GM19395 (cell line): ENCODE results near the gene NPR1.
"Not testable (repeated sequence)": the region's sequence is repeated elsewhere in the genome, so short reads cannot be mapped to it uniquely, and the experiment has no call there.

Experiments
- ATAC-seq: cut with Tn5 transposase; IDR thresholded peaks from one replicate; pipeline ENCODE4 v1.9.1; 2021; ENCODE audit warnings: mild to moderate bottlenecking, moderate library complexity; ENCODE audit not compliant: unreplicated experiment

The NPR1 gene

GRCh38 chr1:153679337-153680119, 1.0 kb downstream of the NPR1 start:
- ATAC-seq, result no peak

GRCh38 chr1:153680120-153680403, 1.6 kb downstream of the NPR1 start:
- no peak for ATAC-seq

GRCh38 chr1:153682730-153683129, 4.2 kb downstream of the NPR1 start:
- ATAC-seq, result no peak

GRCh38 chr1:153683854-153684253, 5.4 kb downstream of the NPR1 start:
- ATAC-seq, result no peak

GRCh38 chr1:153684892-153685291, 6.4 kb downstream of the NPR1 start:
- ATAC-seq, result no peak

- no peak for ATAC-seq
Measured at GRCh38 chr1:153685544-153686340, 7.3 kb downstream of the NPR1 start.

- ATAC-seq, result no peak
Measured at GRCh38 chr1:153687346-153688125, 9.0 kb downstream of the NPR1 start.

- ATAC-seq, result no peak
Measured at GRCh38 chr1:153688276-153688675, 9.8 kb downstream of the NPR1 start.

- no peak for ATAC-seq
Measured at GRCh38 chr1:153688736-153689328, 10.3 kb downstream of the NPR1 start.

GRCh38 chr1:153693466-153693865, 15.0 kb downstream of the NPR1 start:
- ATAC-seq, result no peak

GRCh38 chr1:153696741-153697140, 18.3 kb downstream of the NPR1 start:
- ATAC-seq, result no peak

GRCh38 chr1:153697191-153698019, 18.9 kb downstream of the NPR1 start:
- no peak for ATAC-seq

- no peak for ATAC-seq
Measured at GRCh38 chr1:153698020-153698922, 19.8 kb downstream of the NPR1 start.

- ATAC-seq, result no peak
Measured at GRCh38 chr1:153698923-153699714, 20.6 kb downstream of the NPR1 start.

- no peak for ATAC-seq
Measured at GRCh38 chr1:153699768-153700167, 21.3 kb downstream of the NPR1 start.

- no peak for ATAC-seq
Measured at GRCh38 chr1:153705484-153705883, 27.0 kb downstream of the NPR1 start.

GRCh38 chr1:153711026-153711425, 32.5 kb downstream of the NPR1 start:
- no peak for ATAC-seq

GRCh38 chr1:153716211-153716610, 37.7 kb downstream of the NPR1 start:
- not testable (repeated sequence) for ATAC-seq

GRCh38 chr1:153717330-153717729, 38.8 kb downstream of the NPR1 start:
- no peak for ATAC-seq
